Tibial artery (tissue), 4 donors: ENCODE measurements around the gene GLG1.
"Not testable (repeated sequence)": the region's sequence is repeated elsewhere in the genome, so short reads cannot be mapped to it uniquely, and the experiment has no call there.

ENCODE experiments used
- DNase-seq, 2 donors: peaks; one replicate each; pipeline ENCODE4 v3.0.0-alpha.2; 2019
- H3K27ac ChIP-seq, 2 donors: fragments of 200-600 bp; sonication (generic) in 1 of 2; 1 replicate in 1 of 2; 2 replicates in 1 of 2; pipeline ENCODE4 v1.5.1; 2018 to 2019; ENCODE audit warnings: mild to moderate bottlenecking in 1 of 2
- H3K27me3 ChIP-seq, 2 donors: fragments of 200-600 bp; sonication (generic) in 1 of 2; one replicate each; pipeline versions ENCODE4 v1.5.1 to v1.6.0; 2016 to 2019
- H3K36me3 ChIP-seq, 3 donors: fragments of 200-600 bp; sonication (generic) in 2 of 3; one replicate each; pipeline ENCODE4 v1.5.1; 2016 to 2019; ENCODE audit warnings: mild to moderate bottlenecking in 2 of 3
- H3K4me1 ChIP-seq, 4 donors: fragments of 200-600 bp; sonication (generic) in 2 of 4; 1 replicate in 3 of 4; 2 replicates in 1 of 4; pipeline ENCODE4 v1.5.1; 2016 to 2019
- H3K4me3 ChIP-seq, 2 donors: fragments of 200-600 bp; sonication (generic) in 1 of 2; 1 replicate in 1 of 2; 2 replicates in 1 of 2; pipeline ENCODE4 v1.5.1; 2018 to 2019; ENCODE audit warnings: mild to moderate bottlenecking in 2 of 2
- H3K9me3 ChIP-seq, 3 donors: fragments of 200-600 bp; sonication (generic) in 1 of 3; one replicate each; pipeline ENCODE4 v1.5.1; 2016 to 2019
- CTCF ChIP-seq, 2 experiments: fragments of 200-600 bp in 1 of 2; fragments of 450-650 bp in 1 of 2; IDR thresholded peaks; one replicate each; pipeline ENCODE4 v1.5.1; 2017 to 2019; ENCODE audit warnings: antibody characterized with exemption in 2 of 2, mild to moderate bottlenecking in 1 of 2, moderate library complexity in 1 of 2
- intact Hi-C: fragments of 100-400 bp; cut with DNase I; formaldehyde crosslinking; loops from one replicate; pipeline ENCODE4 v1.15.0; 2023; ENCODE audit warnings: low total_unique reads

Gene GLG1

DNA sequence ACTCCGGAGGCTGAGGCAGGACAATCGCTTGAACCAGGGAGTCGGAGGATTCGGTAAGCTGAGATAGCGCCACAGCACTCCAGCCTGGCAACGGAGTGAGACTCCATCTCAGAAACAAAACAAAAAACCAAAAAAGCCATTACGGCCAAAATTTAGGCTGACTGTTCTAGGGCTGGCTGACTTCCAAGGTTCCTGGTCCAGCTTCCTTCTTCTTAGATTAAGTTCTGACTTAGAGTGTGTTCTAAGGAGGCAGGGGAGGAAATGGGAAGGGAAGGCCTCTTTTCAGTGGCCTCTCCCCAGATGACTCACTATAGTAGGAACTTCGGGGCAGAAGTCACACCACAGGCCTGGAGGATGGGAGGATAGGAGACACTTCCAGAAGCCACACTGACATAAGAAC lies 157.9 kb downstream of the GLG1 start:
- Histone ChIP-seq H3K36me3 (peaks cover 28 to 64% (median 32%) of the 10 kb centered on the region in 3 donors), H3K9me3 (no peaks in the 10 kb centered on the region), H3K4me1 (peaks cover 0 to 18% (median 3%) of the 10 kb centered on the region in 4 donors), H3K27me3 (no peaks in the 10 kb centered on the region), H3K27ac (peak overlapping the region; percentile 52 to 56), H3K4me3 (no peak overlapping the region)
- DNase-seq: peak; percentile 84 to 86
- no peak for TF ChIP-seq CTCF (IDR thresholded peaks at IDR 0.05)
- intact Hi-C loops: no loop called here

- no peak for TF ChIP-seq CTCF (IDR thresholded peaks at IDR 0.05)
- peak overlapping the region; percentile 52 to 56 for H3K27ac ChIP-seq
- peaks cover 0 to 18% (median 3%) of the 10 kb centered on the region in 4 donors for H3K4me1 ChIP-seq
- intact Hi-C loops: no loop called here
- no peaks in the 10 kb centered on the region for H3K27me3 ChIP-seq
- H3K9me3 ChIP-seq: no peaks in the 10 kb centered on the region
- H3K36me3 ChIP-seq: peaks cover 18 to 49% (median 21%) of the 10 kb centered on the region in 3 donors
- no peak overlapping the region for H3K4me3 ChIP-seq
- no peak for DNase-seq
Measured at GRCh38 chr16:74447578-74447977, 159.3 kb downstream of the GLG1 start.

DNA sequence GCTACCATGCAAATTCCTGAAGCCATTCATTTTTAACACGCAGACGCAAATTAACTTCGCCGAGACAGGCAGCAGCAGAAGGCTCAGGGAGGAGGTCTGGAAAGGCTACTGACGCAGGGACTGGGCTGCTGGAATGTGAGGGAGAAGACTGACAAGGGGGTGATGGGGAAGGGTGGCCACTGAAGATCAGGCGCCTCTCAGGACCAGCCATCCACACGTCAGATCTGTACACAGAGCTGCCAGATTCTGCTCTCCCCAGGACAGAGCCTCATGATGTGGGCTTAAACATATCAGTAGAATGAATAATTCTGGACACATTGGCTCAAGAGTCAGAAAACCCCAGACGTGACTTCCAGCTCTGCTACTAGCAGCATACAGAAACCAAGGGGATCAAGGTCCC lies 160.0 kb downstream of the GLG1 start:
- Histone ChIP-seq H3K27me3 (no peaks in the 10 kb centered on the region), H3K4me1 (peaks cover 0 to 18% (median 3%) of the 10 kb centered on the region in 4 donors), H3K36me3 (peaks cover 11 to 42% (median 14%) of the 10 kb centered on the region in 3 donors), H3K27ac (no peak overlapping the region), H3K4me3 (no peak overlapping the region), H3K9me3 (no peaks in the 10 kb centered on the region)
- intact Hi-C loops: no loop called here
- no peak for DNase-seq
- TF ChIP-seq CTCF (IDR thresholded peaks at IDR 0.05): no peak

GRCh38 chr16:74443624-74444346 lies 163.1 kb downstream of the GLG1 start:
- H3K27ac ChIP-seq, H3K4me3 ChIP-seq, H3K9me3 ChIP-seq, intact Hi-C loops, H3K4me1 ChIP-seq, H3K27me3 ChIP-seq, DNase-seq: not testable (repeated sequence)
- H3K36me3 ChIP-seq: peaks cover 4 to 22% (median 7%) of the 10 kb centered on the region in 3 donors

- no peak for DNase-seq
- Histone ChIP-seq H3K4me1 (no peaks in the 10 kb centered on the region), H3K27ac (no peak overlapping the region), H3K27me3 (no peaks in the 10 kb centered on the region), H3K4me3 (no peak overlapping the region), H3K36me3 (peaks cover 0 to 8% (median 7%) of the 10 kb centered on the region in 3 donors), H3K9me3 (no peaks in the 10 kb centered on the region)
- intact Hi-C loops: loop anchor here (10.0 kb wide), 1 partner anchor 125 kb away; no protein-coding TSS in a partner anchor
- TF ChIP-seq CTCF (IDR thresholded peaks at IDR 0.05): no peak
Measured at GRCh38 chr16:74439685-74440084, 167.2 kb downstream of the GLG1 start.

GRCh38 chr16:74438492-74438979 lies 168.4 kb downstream of the GLG1 start:
- Histone ChIP-seq H3K4me1 (no peaks in the 10 kb centered on the region), H3K9me3 (no peaks in the 10 kb centered on the region), H3K4me3 (no peak overlapping the region), H3K27ac (no peak overlapping the region), H3K27me3 (no peaks in the 10 kb centered on the region), H3K36me3 (peaks cover 0 to 8% (median 7%) of the 10 kb centered on the region in 3 donors)
- no peak for TF ChIP-seq CTCF (IDR thresholded peaks at IDR 0.05)
- intact Hi-C loops: loop anchor here (10.0 kb wide), 1 partner anchor 124 kb away; no protein-coding TSS in a partner anchor
- DNase-seq: no peak
